Prostate gland (tissue), 2 donors: ENCODE measurements around the gene IL1RAPL1.

Experiments used
- POLR2A ChIP-seq: fragments of 450-650 bp; IDR thresholded peaks from one replicate; pipeline ENCODE4 v1.6.1; 2016; ENCODE audit warnings: antibody characterized with exemption, mild to moderate bottlenecking
- POLR2AphosphoS5 ChIP-seq: sonication (generic); formaldehyde crosslinking; IDR thresholded peaks from one replicate; pipeline ENCODE4 v1.6.1; 2017; ENCODE audit warnings: antibody characterized with exemption
- TF ChIP-seq, protein P1 (sequence below), 4 experiments: fragments of 200-600 bp in 2 of 4; fragments of 450-650 bp in 2 of 4; sonication (generic) in 2 of 4; IDR thresholded peaks; 1 replicate in 3 of 4; 2 replicates in 1 of 4; pipeline ENCODE4 v1.5.1; 2016 to 2019; ENCODE audit warnings: antibody characterized with exemption in 4 of 4, mild to moderate bottlenecking in 2 of 4, moderate library complexity in 2 of 4

DNA sequence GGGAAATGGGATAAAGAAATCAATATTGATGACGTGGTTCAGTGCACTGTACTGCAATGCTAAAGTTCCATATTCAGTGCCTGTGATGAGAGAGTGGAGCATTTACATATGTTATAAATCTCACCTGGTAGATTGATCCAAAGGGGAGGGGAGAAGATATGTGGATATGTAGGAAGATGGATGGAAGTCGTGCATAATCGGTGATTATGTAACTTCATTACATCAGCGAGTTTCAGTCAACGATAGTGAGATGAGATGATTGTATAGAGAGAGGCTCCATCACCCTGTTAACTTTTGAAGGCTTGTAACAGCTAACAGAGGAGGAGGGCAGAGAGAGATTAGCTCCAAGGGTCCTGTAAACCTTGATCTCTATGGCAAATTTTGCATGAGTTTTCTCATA is 1.8 kb downstream of the IL1RAPL1 start:
- TF ChIP-seq, protein P1, sequence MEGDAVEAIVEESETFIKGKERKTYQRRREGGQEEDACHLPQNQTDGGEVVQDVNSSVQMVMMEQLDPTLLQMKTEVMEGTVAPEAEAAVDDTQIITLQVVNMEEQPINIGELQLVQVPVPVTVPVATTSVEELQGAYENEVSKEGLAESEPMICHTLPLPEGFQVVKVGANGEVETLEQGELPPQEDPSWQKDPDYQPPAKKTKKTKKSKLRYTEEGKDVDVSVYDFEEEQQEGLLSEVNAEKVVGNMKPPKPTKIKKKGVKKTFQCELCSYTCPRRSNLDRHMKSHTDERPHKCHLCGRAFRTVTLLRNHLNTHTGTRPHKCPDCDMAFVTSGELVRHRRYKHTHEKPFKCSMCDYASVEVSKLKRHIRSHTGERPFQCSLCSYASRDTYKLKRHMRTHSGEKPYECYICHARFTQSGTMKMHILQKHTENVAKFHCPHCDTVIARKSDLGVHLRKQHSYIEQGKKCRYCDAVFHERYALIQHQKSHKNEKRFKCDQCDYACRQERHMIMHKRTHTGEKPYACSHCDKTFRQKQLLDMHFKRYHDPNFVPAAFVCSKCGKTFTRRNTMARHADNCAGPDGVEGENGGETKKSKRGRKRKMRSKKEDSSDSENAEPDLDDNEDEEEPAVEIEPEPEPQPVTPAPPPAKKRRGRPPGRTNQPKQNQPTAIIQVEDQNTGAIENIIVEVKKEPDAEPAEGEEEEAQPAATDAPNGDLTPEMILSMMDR (IDR thresholded peaks at IDR 0.05), result no peak
- TF ChIP-seq POLR2AphosphoS5 (no peak), POLR2A (no peak)
